ENCODE data around the gene CCDC47.
"Not testable (repeated sequence)": the region's sequence is repeated elsewhere in the genome, so short reads cannot be mapped to it uniquely, and the experiment has no call there.

The CCDC47 gene, protein sequence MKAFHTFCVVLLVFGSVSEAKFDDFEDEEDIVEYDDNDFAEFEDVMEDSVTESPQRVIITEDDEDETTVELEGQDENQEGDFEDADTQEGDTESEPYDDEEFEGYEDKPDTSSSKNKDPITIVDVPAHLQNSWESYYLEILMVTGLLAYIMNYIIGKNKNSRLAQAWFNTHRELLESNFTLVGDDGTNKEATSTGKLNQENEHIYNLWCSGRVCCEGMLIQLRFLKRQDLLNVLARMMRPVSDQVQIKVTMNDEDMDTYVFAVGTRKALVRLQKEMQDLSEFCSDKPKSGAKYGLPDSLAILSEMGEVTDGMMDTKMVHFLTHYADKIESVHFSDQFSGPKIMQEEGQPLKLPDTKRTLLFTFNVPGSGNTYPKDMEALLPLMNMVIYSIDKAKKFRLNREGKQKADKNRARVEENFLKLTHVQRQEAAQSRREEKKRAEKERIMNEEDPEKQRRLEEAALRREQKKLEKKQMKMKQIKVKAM

GRCh38 chr17:63773272-63774140 lies at the start of gene CCDC47:
Gene CCDC47 (minus strand): TSS chr17:63773597. CDS start chr17:63766175, 7,422 bp downstream.
- DNase-seq, result peak; percentile 97

DNA sequence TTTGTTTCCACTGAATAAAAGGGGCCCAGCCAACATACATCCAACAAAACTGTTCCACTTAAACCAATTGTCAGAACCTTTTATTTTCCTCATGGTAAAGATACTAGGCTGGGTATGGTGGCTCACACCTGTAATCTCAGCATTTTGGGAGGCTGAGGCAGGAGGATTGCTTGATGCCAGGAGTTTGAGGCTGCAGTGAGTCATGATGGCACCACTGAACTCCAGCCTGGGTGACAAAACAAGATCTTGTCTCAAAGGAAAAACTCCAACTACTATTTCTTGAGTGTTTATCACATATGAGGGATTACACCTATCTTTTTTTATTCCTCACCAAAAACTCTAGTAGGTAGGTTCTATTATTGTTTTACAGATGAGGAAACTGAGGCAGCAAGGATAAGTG lies 49.1 kb upstream of the CCDC47 start:
- DNase-seq, result no peak

DNA sequence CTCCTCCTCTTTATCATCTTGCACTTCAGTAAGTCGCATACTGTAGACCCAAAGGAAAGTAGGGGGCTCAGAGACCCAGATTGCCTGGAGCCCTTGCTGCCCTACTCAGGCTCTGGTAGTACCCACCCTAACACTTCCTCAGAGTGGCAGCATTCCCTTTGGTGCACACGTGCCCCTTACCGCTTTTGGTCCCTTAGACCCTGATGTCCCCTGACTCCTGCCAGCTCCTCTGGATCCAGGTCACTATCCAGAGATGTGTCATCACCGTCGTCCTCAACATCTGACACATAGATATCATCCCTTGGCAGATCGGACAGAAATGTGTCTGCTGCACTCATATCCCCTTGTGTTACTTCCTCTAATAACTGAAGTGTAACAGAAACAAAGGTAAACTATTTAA lies 48.4 kb upstream of the CCDC47 start:
- no peak for DNase-seq

GRCh38 chr17:63820963-63821561 lies 47.7 kb upstream of the CCDC47 start:
- DNase-seq, result no peak

DNA sequence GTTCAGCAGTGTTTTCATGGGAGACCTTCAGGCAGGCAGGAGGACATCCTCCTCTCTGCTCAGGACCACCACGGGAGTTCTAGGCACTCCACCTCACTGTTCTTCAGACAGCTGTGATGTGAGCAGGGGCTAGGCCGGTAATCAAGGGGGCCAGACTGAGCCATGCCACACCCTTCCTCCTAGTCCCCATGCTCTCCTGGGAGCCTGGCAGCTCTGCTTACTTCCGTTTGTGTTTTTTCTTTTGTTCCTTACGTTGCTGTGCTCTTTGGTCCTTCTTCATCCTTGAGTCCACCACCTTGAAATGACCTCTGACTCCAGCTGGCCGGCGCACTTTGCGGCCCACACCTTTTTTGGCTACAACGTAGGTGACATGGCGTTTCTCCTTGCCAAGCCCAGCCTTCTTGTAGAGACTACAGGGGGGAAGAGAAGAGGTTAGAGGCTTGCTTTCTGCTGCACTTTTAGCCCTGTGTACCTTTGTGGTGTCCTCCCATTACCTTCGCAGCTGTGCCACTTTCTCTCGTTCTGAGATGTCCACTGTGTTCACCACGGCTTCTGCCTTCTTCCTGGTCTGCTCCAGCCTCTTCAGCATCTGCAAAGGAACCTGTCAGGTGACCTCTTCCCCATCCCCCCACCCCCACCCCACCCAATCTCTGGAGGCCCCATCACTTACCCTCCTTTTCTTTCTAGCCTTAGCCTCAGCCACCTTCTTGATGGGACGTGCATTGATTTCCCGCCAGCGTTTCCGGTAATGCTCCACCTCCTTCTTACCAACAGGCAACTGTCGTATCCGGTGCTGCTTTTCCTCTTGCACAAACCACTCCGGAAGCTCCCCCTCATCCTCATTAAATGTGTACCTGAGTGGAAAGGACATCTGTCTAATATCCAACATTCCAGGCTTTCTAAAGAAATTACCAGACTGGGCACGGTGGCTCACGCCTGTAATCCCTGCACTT lies 46.5 kb upstream of the CCDC47 start:
- no peak for DNase-seq

DNA sequence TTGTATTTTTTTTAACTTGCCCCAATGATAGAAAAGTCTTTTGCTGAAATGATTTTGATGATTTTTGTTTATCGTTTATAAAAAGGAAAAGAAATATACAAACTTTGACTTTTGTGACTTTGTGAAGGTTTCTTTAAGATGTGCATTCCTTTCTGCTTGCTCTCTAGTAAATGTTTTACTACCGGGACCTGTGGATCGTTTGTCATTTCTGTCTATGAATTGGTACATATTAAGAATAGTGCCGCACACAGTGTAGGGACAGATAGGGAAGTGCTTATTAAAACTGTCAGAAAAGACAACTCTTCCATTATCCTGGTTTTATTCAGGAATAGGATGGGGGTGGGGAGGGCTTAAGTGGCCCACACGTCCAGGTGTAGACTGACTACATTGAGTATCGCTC lies 45.7 kb upstream of the CCDC47 start:
- no peak for DNase-seq

GRCh38 chr17:63817736-63818385 lies 44.5 kb upstream of the CCDC47 start:
- DNase-seq, result no peak

- no peak for DNase-seq
Observed at GRCh38 chr17:63816669-63817068, 43.3 kb upstream of the CCDC47 start.

GRCh38 chr17:63816123-63816522 lies 42.7 kb upstream of the CCDC47 start:
- DNase-seq, result no peak

GRCh38 chr17:63809970-63810369 lies 36.6 kb upstream of the CCDC47 start:
- no peak for DNase-seq

DNA sequence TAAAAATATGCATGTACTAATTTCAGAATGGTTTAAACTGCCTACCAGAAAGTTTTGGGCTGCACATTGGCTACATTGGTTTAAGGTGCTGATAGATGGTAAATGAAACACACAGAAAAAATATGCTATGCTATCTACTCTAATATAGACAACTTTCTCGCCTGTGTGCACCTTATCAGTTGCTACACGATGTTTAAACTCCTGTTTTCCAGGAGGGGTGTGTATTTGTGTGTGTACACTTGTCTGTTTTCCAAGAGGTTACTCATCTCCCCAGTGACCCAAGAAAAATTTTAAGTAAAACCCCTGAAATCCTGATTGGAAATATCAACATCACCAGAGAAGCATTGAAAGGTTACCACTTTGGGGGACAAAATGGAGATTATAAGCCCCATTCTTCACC lies 32.2 kb upstream of the CCDC47 start:
- DNase-seq, result no peak

GRCh38 chr17:63804328-63804727 lies 30.9 kb upstream of the CCDC47 start:
- no peak for DNase-seq

GRCh38 chr17:63800783-63801182 lies 27.4 kb upstream of the CCDC47 start:
- no peak for DNase-seq

GRCh38 chr17:63798572-63799106 lies 25.2 kb upstream of the CCDC47 start:
- DNase-seq, result no peak

GRCh38 chr17:63796375-63796774 lies 23.0 kb upstream of the CCDC47 start:
- DNase-seq, result not testable (repeated sequence)

- no peak for DNase-seq
Observed at GRCh38 chr17:63792055-63792729, 18.8 kb upstream of the CCDC47 start.

GRCh38 chr17:63790057-63790456 lies 16.7 kb upstream of the CCDC47 start:
- DNase-seq, result no peak

GRCh38 chr17:63786971-63787711 lies 13.7 kb upstream of the CCDC47 start:
- no peak for DNase-seq

DNA sequence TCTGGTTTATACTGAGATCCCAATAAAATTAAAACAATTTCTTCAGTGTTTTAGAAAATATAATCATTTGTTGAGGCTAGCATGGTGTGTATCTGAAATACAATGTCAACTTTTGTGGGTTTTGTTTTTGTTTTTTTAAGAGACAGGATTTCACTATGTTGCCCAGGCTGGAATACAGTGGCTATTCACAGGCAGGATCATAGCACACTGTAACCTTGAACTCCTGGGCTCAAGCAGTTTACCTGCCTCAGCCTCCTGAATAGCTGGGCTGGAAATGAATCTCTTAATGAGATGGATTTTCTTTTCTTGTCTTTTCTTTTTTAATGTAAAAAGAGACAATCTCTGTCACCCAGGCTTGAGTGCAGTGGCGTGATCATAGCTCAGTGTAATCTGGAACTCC lies 12.7 kb upstream of the CCDC47 start:
- DNase-seq, result no peak

DNA sequence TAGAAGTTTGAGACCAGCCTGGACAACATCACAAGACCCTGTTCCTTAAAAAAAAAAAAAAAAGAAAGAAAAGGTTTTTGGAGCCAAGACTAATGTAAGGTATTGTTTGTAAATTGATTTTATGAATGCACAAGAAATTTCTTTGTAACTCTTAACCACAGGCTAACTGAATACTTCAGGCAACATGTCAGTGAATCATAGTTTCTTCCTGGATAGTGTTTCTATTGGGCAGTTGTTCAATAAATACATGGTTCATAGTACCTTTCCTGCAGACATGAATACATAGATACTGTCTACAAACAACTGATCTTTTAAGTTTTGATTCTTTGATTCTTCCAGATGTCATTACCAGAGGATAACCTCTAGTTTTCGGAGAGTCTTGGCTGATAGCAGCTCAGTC lies 12.2 kb upstream of the CCDC47 start:
- DNase-seq, result no peak

Data from DMS153 (cell line).